Stimulated activated CD8-positive, alpha-beta memory T cell treated with anti-CD3 and anti-CD28 coated beads, Interleukin-12 subunit alpha, Interleukin-12 subunit beta, amount 100 ng/mL, for 24 hours (primary cell): Measurements from ENCODE around the gene RASL10B.
"Not testable (repeated sequence)": the region's sequence is repeated elsewhere in the genome, so short reads cannot be mapped to it uniquely, and the experiment has no call there.

Source experiments
- DNase-seq: peaks from one replicate; pipeline ENCODE4 v3.0.0-alpha.2; 2020; ENCODE audit errors: extremely low read depth

Gene RASL10B

DNA sequence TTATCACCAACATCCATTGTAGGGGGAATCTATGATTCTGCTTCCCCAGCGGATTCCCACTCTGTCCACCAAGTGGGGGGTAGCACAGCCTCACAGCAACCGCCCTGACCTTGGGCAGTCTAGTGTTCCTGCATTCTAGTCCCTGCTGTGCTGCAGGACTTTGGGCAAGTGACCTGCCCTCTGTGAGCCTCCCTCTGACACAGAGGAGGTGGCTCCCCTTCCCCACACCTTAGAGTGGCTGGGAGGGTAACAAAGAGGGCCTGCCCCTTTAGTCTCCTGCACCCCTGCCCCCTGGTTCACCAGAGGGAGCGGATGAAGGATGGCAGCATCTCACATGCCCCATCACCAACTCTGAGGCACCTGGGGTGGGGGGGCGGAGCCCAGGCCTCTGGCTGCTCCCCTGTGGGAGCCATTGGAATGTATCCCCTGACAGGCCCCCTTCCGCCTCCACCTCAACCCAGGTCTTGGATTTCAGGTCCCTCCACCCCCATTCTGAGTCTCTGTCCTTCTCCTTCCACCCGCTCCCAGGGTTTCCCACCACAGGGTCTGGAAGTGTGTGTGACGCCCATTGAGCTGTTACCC is 11.5 kb downstream of the RASL10B start:
- DNase-seq, result no peak

- no peak for DNase-seq
Observed at GRCh38 chr17:35743626-35744328, 12.3 kb downstream of the RASL10B start.

DNA sequence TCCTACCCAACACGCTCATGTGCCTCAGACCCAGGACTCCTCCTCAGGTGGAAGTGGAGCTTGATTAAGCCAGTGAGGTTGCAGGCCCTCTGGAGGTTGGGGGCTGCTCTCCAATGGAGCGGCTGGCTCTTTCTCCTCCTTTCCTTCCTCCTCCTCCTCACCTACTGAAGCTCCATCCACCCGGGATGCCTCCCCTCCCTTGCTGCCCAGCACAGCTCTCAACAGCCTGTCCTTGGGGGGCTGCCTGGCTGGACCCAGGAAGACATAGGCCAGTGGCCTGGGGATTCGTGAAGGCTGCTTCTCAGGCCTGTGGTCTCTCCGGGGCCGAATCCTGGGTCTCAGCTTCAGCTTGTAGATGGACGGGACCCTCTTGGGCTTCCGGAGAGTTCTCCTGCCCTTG is 13.4 kb downstream of the RASL10B start:
- no peak for DNase-seq

- no peak for DNase-seq
Observed at GRCh38 chr17:35745246-35745645, 13.8 kb downstream of the RASL10B start.

DNA sequence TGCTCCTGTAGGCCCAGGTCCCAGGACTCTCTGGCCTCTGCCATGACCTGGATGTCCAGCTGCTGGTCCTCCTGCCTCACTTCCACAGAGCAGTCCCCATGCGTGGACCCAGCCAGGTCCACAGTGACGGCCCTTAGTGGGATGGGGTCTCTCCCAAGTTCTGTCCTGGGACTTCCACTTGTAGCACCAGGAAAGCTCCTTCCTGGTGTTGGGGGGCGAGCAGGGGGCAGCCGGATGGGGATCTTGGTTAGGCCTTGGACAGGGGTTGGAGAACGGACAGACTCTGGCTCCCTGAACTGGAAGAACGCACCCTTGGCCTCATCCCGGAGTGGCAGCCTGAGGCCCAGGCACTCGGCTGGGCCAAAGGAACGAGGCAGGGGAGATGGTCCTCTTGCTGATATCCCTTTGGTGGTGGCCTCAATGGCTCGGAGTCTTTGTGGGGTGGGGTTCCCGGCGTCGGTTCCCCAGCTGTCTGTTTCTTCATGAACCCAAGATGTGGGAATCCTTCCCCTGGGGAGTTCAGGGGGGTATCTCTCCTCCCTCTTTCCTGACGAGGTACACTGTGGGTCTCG is 14.4 kb downstream of the RASL10B start:
- DNase-seq, result no peak

- peak; percentile 41 for DNase-seq
Observed at GRCh38 chr17:35747540-35748017, 16.1 kb downstream of the RASL10B start.

GRCh38 chr17:35748341-35748841 is 17.0 kb downstream of the RASL10B start:
- DNase-seq, result no peak

- no peak for DNase-seq
Observed at GRCh38 chr17:35748979-35749378, 17.5 kb downstream of the RASL10B start.

DNA sequence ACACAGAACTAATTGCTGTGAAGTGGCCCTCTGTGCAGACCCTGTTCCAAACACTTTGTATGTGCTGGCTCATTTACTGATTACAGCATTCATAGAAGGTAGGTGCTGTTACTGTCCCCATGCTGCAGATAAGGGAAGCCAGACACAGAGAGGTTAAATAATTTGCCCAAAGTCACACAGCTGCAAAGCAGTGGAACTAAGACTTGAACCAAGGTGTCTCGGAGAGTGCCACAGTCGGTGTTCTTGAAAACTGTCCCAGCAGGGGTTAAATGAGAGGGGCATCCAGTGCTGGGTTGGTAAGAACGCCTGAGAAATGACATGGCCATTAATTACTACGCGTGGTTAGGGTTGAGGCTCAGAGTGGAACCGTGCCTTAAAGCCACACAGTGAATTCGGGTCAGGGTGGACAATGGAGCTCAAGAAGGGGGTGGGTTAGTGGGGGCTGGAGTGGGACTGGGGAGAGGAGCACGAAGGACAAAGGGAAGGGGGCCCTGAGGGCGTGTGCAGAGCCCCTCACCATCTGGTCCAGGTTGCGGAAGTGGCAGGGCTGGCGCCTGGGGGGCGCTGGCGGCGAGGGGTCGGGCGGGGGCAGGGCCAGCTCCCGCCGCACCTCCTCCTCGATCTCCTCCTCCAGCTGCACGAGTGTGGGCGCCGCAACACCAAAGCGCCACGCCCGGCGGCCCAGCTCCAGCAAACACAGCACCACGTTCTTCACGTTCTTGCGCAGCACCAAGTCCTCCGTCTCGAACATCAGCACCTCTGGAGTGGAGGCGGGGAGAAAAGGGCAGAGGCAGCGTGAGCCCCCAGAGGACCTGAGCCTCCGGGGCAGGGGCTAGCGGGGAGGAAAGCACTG is 18.3 kb downstream of the RASL10B start:
- no peak for DNase-seq

- DNase-seq, result no peak
Observed at GRCh38 chr17:35750526-35751395, 19.3 kb downstream of the RASL10B start.

GRCh38 chr17:35751541-35751940 is 20.1 kb downstream of the RASL10B start:
- DNase-seq, result not testable (repeated sequence)

GRCh38 chr17:35752471-35752870 is 21.0 kb downstream of the RASL10B start:
- no peak for DNase-seq

DNA sequence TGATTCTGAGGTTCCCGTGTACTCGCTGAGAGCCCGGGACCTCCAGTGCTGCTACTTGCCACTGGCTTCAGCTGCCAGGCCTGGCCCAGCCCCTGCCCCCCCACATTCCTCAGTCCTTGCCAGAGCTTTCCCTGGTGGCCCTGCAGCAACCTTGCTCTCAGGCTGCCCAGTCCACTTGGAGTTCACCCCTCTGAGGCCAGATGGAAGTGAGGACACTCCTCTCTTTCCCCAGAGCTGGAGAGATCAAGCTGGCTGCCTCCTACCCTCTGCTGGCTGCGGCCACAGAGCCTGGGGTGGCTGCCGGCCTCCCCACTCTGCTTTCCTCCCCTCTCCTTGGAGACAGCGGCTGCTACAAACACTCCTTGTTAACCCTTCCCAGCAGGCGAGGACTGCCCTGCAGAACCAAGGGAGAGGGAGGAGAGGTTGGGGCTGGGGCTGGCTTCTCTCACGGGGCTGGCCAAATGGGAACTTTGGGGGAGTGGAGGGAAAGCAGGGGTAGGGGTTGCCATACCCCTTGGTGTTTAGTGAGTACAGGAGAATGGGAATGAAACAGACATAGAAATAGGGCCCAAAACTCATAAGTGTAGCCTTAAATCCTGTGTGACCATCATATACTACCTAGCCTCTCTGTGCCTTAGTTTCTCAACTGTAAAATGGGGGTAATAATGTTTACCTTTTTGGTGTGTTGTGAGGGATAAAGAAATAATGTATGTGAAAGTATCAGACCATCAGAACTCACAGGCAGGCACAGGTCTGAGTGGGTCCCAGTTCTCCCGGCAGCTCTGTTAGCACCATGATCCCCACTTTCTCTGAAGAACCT is 21.7 kb downstream of the RASL10B start, which contains the start of gene GAS2L2:
Gene GAS2L2, minus strand, starts transcription at position 295 of the 820 bp plus-strand sequence. CDS start 389 bp downstream, outside the sequence.
- DNase-seq, result no peak

DNA sequence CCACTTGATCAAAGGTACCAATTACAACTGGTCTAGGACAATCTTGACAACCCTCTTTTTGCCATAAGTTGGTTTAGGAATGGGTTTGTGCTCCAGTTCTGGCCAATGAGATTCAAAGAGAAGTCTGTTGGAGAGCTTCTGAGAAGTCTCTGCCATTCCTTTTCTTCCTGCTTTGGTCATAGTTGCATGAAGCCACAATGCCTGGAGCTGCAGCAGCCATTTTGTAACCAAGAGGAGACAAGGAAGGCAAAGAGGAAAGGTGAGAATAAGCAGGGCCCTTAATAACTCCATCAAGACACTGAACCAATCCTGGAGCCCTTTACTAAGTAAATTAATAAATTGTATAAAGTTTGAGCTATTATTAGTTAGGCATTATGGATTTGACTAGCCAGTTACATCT is 25.8 kb downstream of the RASL10B start:
- no peak for DNase-seq

DNA sequence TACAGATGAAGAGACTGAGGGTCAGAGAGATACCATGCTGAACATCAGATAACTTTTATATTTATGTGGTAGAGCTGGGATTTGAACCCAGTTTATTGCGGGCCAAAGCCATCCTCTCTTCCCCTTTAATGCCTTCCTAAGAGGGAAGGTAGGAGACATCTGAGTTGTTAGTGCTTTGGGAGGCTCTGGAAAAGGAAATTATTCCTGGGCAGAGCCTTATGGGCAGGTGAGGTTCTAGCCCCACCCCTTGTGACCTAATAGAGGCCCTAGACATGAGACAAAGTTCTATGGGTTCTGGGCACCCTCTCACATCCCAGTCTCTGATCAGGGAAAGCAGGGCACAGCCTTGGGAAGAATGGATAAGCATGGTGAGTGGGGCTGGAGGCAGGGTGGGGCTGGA is 29.1 kb downstream of the RASL10B start, which contains the start of gene C17orf50:
Gene C17orf50, plus strand, starts transcription at position 301 of the 400 bp plus-strand sequence. Its CDS starts 55 bp downstream, at position 356.
- no peak for DNase-seq

- DNase-seq, result no peak
Observed at GRCh38 chr17:35761601-35762000, 30.2 kb downstream of the RASL10B start.

- DNase-seq, result no peak
Observed at GRCh38 chr17:35763767-35764122, 32.3 kb downstream of the RASL10B start.

DNA sequence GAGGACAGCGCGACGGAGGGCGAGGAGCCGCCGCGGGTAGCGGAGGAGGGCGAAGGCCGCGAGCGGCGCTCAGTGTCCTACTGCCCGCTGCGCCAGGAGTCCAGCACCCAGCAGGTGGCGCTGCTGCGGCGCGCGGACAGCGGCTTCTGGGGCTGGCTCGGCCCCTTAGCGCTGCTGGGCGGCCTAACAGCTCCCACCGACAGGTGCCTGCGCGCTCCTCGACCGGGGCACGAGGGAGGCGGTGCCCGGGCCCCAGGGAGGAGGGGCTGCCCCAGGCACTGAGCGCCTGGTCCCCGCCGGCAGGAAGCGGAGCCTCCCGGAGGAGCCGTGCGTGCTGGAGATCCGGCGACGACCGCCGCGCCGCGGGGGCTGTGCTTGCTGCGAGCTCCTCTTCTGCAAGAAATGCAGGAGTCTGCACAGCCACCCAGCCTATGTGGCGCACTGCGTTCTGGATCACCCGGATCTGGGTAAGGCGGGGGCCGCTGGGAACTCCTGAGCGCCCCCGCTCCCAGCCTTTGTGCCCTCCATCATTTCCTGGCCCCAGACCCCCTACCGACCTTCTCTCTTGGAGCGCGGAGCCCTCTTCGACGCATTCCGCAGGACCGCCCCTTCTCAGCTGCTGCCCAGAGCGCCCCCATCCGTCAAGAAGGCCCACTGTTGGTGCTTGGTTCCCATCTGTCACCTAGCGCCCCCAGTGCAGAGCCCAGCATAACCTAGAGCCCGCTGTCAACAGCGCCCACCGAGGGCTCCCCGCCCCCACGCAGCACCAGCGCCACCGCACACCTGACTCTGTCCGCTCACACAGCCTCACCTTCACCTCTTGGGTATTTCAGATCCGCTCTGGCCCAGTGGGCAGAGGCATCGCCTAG is 32.9 kb downstream of the RASL10B start:
- peak; percentile 64 for DNase-seq
